ENCODE measurements around the gene CHPF2. TPM values are rescaled to one million over a fixed set of nuclear protein-coding genes. Genes with fewer than 3 reads are reported as not detected.

The CHPF2 gene
- total RNA-seq, 1 donor from 2014 or later, result 84.7 TPM

- Mint-ChIP-seq H3K36me3 (ENCODE audit: low read depth, unreplicated experiment) (peaks cover 11% of the 10 kb centered on the region), H3K9me3 (ENCODE audit: unreplicated experiment) (no peaks in the 10 kb centered on the region), H3K27me3 (ENCODE audit: low read depth, unreplicated experiment) (no peaks in the 10 kb centered on the region), H3K4me3 (ENCODE audit: unreplicated experiment) (peak overlapping the region; percentile 62), H3K4me1 (ENCODE audit: low read depth, unreplicated experiment) (peaks cover 9% of the 10 kb centered on the region), H3K27ac (ENCODE audit: unreplicated experiment) (no peak overlapping the region)
- H2AFZ ChIP-seq (ENCODE audit: low read depth, low read length), result no peak overlapping the region
- FAIRE-seq, result no peak
- no peak overlapping the region for H3K4me3 ChIP-seq (ENCODE audit: insufficient read depth, low read depth, low read length)
- peaks cover 69% of the 10 kb centered on the region for H4K20me1 ChIP-seq (ENCODE audit: insufficient read depth, low read length)
- peak overlapping the region; percentile 90 for H3K4me2 ChIP-seq (ENCODE audit: low read length)
- H3K4me1 ChIP-seq (ENCODE audit: insufficient read depth, low read length), result peaks cover 39% of the 10 kb centered on the region
- peak overlapping the region; percentile 44 for H3K9ac ChIP-seq (ENCODE audit: low read length)
- H3K27ac ChIP-seq (ENCODE audit: low read depth, low read length), result no peak overlapping the region
- TF ChIP-seq EZH2 (IDR thresholded peaks at IDR 0.05; ENCODE audit: insufficient read depth, low read length), result no peak
- TF ChIP-seq, protein P1, sequence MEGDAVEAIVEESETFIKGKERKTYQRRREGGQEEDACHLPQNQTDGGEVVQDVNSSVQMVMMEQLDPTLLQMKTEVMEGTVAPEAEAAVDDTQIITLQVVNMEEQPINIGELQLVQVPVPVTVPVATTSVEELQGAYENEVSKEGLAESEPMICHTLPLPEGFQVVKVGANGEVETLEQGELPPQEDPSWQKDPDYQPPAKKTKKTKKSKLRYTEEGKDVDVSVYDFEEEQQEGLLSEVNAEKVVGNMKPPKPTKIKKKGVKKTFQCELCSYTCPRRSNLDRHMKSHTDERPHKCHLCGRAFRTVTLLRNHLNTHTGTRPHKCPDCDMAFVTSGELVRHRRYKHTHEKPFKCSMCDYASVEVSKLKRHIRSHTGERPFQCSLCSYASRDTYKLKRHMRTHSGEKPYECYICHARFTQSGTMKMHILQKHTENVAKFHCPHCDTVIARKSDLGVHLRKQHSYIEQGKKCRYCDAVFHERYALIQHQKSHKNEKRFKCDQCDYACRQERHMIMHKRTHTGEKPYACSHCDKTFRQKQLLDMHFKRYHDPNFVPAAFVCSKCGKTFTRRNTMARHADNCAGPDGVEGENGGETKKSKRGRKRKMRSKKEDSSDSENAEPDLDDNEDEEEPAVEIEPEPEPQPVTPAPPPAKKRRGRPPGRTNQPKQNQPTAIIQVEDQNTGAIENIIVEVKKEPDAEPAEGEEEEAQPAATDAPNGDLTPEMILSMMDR (IDR thresholded peaks at IDR 0.05; ENCODE audit: insufficient read depth, low read depth, low read length), result no peak
- H3K36me3 ChIP-seq (ENCODE audit: insufficient read depth, low read length), result peaks cover 14% of the 10 kb centered on the region
- no peak for DNase-seq (ENCODE audit: low read depth)
- H3K27me3 ChIP-seq (ENCODE audit: insufficient read depth, low read length), result no peaks in the 10 kb centered on the region
- H3K9me3 ChIP-seq (ENCODE audit: insufficient read depth, low read depth, low read length), result no peaks in the 10 kb centered on the region
- H3K79me2 ChIP-seq (ENCODE audit: insufficient read depth, low read length), result peaks cover 26% of the 10 kb centered on the region
Observed at GRCh38 chr7:151244841-151245346, 12.6 kb downstream of the CHPF2 start.

- Histone ChIP-seq H3K79me2 (ENCODE audit: insufficient read depth, low read length) (peaks cover 23% of the 10 kb centered on the region), H3K9ac (ENCODE audit: low read length) (peak overlapping the region; percentile 44), H3K4me2 (ENCODE audit: low read length) (peak overlapping the region; percentile 90), H3K27me3 (ENCODE audit: insufficient read depth, low read length) (no peaks in the 10 kb centered on the region), H2AFZ (ENCODE audit: low read depth, low read length) (no peak overlapping the region), H4K20me1 (ENCODE audit: insufficient read depth, low read length) (peaks cover 63% of the 10 kb centered on the region), H3K27ac (ENCODE audit: low read depth, low read length) (no peak overlapping the region), H3K9me3 (ENCODE audit: insufficient read depth, low read depth, low read length) (no peaks in the 10 kb centered on the region), H3K36me3 (ENCODE audit: insufficient read depth, low read length) (peaks cover 12% of the 10 kb centered on the region), H3K4me3 (ENCODE audit: insufficient read depth, low read depth, low read length) (no peak overlapping the region), H3K4me1 (ENCODE audit: insufficient read depth, low read length) (peaks cover 44% of the 10 kb centered on the region)
- no peaks in the 10 kb centered on the region for H3K27me3 Mint-ChIP-seq (ENCODE audit: low read depth, unreplicated experiment)
- TF ChIP-seq, protein P1 (IDR thresholded peaks at IDR 0.05; ENCODE audit: insufficient read depth, low read depth, low read length), result peak; percentile 9
- no peak for TF ChIP-seq EZH2 (IDR thresholded peaks at IDR 0.05; ENCODE audit: insufficient read depth, low read length)
- DNase-seq (ENCODE audit: low read depth), result no peak
- peaks cover 6% of the 10 kb centered on the region for H3K36me3 Mint-ChIP-seq (ENCODE audit: low read depth, unreplicated experiment)
- H3K4me3 Mint-ChIP-seq (ENCODE audit: unreplicated experiment), result peak overlapping the region; percentile 62
- H3K4me1 Mint-ChIP-seq (ENCODE audit: low read depth, unreplicated experiment), result peaks cover 15% of the 10 kb centered on the region
- H3K9me3 Mint-ChIP-seq (ENCODE audit: unreplicated experiment), result no peaks in the 10 kb centered on the region
- peak overlapping the region; percentile 41 for H3K27ac Mint-ChIP-seq (ENCODE audit: unreplicated experiment)
- FAIRE-seq, result no peak
Observed at GRCh38 chr7:151245360-151246101, 13.2 kb downstream of the CHPF2 start.
